Measurements from ENCODE around the gene GFPT1. TPM values are rescaled to one million over a fixed set of nuclear protein-coding genes. Genes with fewer than 3 reads are reported as not detected.

Gene GFPT1
- total RNA-seq, 5 donors from 2014 or later (not counting 1 experiment from before 2014, with no cell fraction given): 14.9 to 22.1 (median 19.8) TPM

DNA sequence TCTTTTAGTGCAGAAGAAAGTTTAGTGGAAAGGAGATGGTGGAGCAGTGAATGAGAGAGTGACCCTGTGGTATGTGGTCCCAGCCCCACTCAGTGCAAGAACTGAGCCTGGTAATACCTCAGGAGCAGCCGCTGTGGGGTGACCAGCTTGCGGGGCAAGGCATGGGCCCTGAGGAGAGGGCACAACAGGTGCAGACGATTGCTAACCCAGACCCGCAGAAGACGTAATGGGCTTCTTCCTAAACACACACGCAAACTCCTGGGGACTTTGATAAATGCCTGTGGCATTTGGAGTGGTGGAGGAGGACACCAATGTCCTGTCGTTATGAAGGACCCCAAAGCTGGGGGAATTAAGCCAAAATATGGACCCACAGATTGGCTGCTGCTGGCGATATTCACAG, 78.7 kb downstream of the GFPT1 start:
- Histone ChIP-seq H3K36me3 (ENCODE audit: control insufficient read depth in 2 of 2, extremely low read depth in 1 of 2, insufficient read depth in 1 of 2, low read length in 1 of 2) (no peaks in the 10 kb centered on the region), H3K4me1 (ENCODE audit: control insufficient read depth in 1 of 2, extremely low read depth in 1 of 2, insufficient read depth in 2 of 2, low read length in 2 of 2) (peaks cover 4 to 27% of the 10 kb centered on the region in 2 experiments), H3K27ac (ENCODE audit: low read length) (no peak overlapping the region), H3K9me3 (no peaks in the 10 kb centered on the region), H3K27me3 (replicated peaks in 1 of 2; ENCODE audit: control insufficient read depth in 2 of 2, extremely low read depth in 1 of 2, insufficient read depth in 2 of 2, low read length in 1 of 2) (peaks cover 2 to 43% of the 10 kb centered on the region in 2 experiments), H3K4me3 (ENCODE audit: control insufficient read depth in 1 of 2, extremely low read depth in 1 of 2, low read length in 1 of 2) (no peak overlapping the region)
- ChIA-PET CTCF (no interaction called here), POLR2A (interaction anchor here in 1 of 2 donors (0.6 kb wide), 1 partner anchor 1760 kb away, joined by 4 read pairs; the partner anchor contains the start of gene NAGK)
- H3K4me1 Mint-ChIP-seq: peaks cover 17 to 35% (median 31%) of the 10 kb centered on the region in 3 donors
- H3K36me3 Mint-ChIP-seq: peaks cover 6% of the 10 kb centered on the region
- DNase-seq (no peak), ATAC-seq (replicated peaks in 1 of 4) (no peak)
- 89% methylated on average over 1 of the region's 8 CpGs for WGBS (ENCODE audit: insufficient coverage)
- peaks cover 17 to 22% of the 10 kb centered on the region in 2 donors for H3K27me3 Mint-ChIP-seq
- H3K4me3 Mint-ChIP-seq: peak overlapping the region in 2 of 3 donors; percentile 74 to 76
- peaks cover 4 to 7% (median 4%) of the 10 kb centered on the region in 3 donors for H3K9me3 Mint-ChIP-seq
- H3K27ac Mint-ChIP-seq: no peak overlapping the region

- DNase-seq (no peak), ATAC-seq (replicated peaks in 1 of 4) (no peak)
- no peak overlapping the region for H3K27ac Mint-ChIP-seq
- H3K4me1 Mint-ChIP-seq: peaks cover 17 to 35% (median 31%) of the 10 kb centered on the region in 3 donors
- peaks cover 0 to 4% (median 0%) of the 10 kb centered on the region in 3 donors for H3K9me3 Mint-ChIP-seq
- Histone ChIP-seq H3K4me3 (ENCODE audit: control insufficient read depth in 1 of 2, extremely low read depth in 1 of 2, low read length in 1 of 2) (peak overlapping the region; percentile 56 to 81), H3K9me3 (no peaks in the 10 kb centered on the region), H3K4me1 (ENCODE audit: control insufficient read depth in 1 of 2, extremely low read depth in 1 of 2, insufficient read depth in 2 of 2, low read length in 2 of 2) (peaks cover 4 to 27% of the 10 kb centered on the region in 2 experiments), H3K36me3 (ENCODE audit: control insufficient read depth in 2 of 2, extremely low read depth in 1 of 2, insufficient read depth in 1 of 2, low read length in 1 of 2) (no peaks in the 10 kb centered on the region), H3K27ac (ENCODE audit: low read length) (no peak overlapping the region), H3K27me3 (replicated peaks in 1 of 2; ENCODE audit: control insufficient read depth in 2 of 2, extremely low read depth in 1 of 2, insufficient read depth in 2 of 2, low read length in 1 of 2) (peaks cover 7 to 43% of the 10 kb centered on the region in 2 experiments)
- H3K36me3 Mint-ChIP-seq: no peaks in the 10 kb centered on the region
- H3K27me3 Mint-ChIP-seq: peaks cover 22 to 25% of the 10 kb centered on the region in 2 donors
- H3K4me3 Mint-ChIP-seq: peak overlapping the region; percentile 71 to 76 (median 74)
- POLR2A ChIA-PET: no interaction called here
- WGBS (ENCODE audit: insufficient coverage): 76% methylated on average over 8 of the region's 17 CpGs
- CTCF ChIA-PET: interaction anchor here in 1 of 2 donors (1.1 kb wide), 1 partner anchor 364 kb away, joined by 3 read pairs; no protein-coding TSS in a partner anchor
Observed at GRCh38 chr2:69307579-69308064, 79.4 kb downstream of the GFPT1 start.

- ATAC-seq (replicated peaks in 1 of 4) (peak; percentile 82 to 88 (median 88)), DNase-seq (peak; percentile 28 to 73 (median 51))
- Histone ChIP-seq H3K4me3 (ENCODE audit: control insufficient read depth in 1 of 2, extremely low read depth in 1 of 2, low read length in 1 of 2) (peak overlapping the region; percentile 56 to 81), H3K4me1 (ENCODE audit: control insufficient read depth in 1 of 2, extremely low read depth in 1 of 2, insufficient read depth in 2 of 2, low read length in 2 of 2) (peaks cover 4 to 27% of the 10 kb centered on the region in 2 experiments), H3K27me3 (replicated peaks in 1 of 2; ENCODE audit: control insufficient read depth in 2 of 2, extremely low read depth in 1 of 2, insufficient read depth in 2 of 2, low read length in 1 of 2) (peaks cover 7 to 45% of the 10 kb centered on the region in 2 experiments), H3K9me3 (no peaks in the 10 kb centered on the region), H3K36me3 (ENCODE audit: control insufficient read depth in 2 of 2, extremely low read depth in 1 of 2, insufficient read depth in 1 of 2, low read length in 1 of 2) (no peaks in the 10 kb centered on the region), H3K27ac (ENCODE audit: low read length) (no peak overlapping the region)
- peaks cover 17 to 35% (median 31%) of the 10 kb centered on the region in 3 donors for H3K4me1 Mint-ChIP-seq
- H3K27ac Mint-ChIP-seq: no peak overlapping the region
- H3K4me3 Mint-ChIP-seq: peak overlapping the region; percentile 71 to 76 (median 74)
- WGBS (ENCODE audit: insufficient coverage): under 1% methylated on average over 51 of the region's 61 CpGs
- peaks cover 0 to 4% (median 0%) of the 10 kb centered on the region in 3 donors for H3K9me3 Mint-ChIP-seq
- H3K36me3 Mint-ChIP-seq: no peaks in the 10 kb centered on the region
- H3K27me3 Mint-ChIP-seq: peaks cover 27 to 28% of the 10 kb centered on the region in 2 donors
- ChIA-PET POLR2A (no interaction called here), CTCF (interaction anchor here in 1 of 2 donors (0.6 to 1.1 kb wide), 4 partner anchors 79 to 1119 kb away, joined by 3 to 7 read pairs (median 4); no protein-coding TSS in a partner anchor)
Observed at GRCh38 chr2:69306822-69307578, 80.0 kb downstream of the GFPT1 start.

GRCh38 chr2:69306393-69306821, 80.6 kb downstream of the GFPT1 start:
- 1% methylated on average over 27 of the region's 31 CpGs for WGBS (ENCODE audit: insufficient coverage)
- H3K27ac Mint-ChIP-seq: no peak overlapping the region
- H3K4me1 ChIP-seq (ENCODE audit: control insufficient read depth in 1 of 2, extremely low read depth in 1 of 2, insufficient read depth in 2 of 2, low read length in 2 of 2): peaks cover 4 to 27% of the 10 kb centered on the region in 2 experiments
- H3K36me3 Mint-ChIP-seq: no peaks in the 10 kb centered on the region
- H3K9me3 Mint-ChIP-seq: peaks cover 0 to 4% (median 0%) of the 10 kb centered on the region in 3 donors
- H3K27ac ChIP-seq (ENCODE audit: low read length): no peak overlapping the region
- H3K27me3 ChIP-seq (replicated peaks in 1 of 2; ENCODE audit: control insufficient read depth in 2 of 2, extremely low read depth in 1 of 2, insufficient read depth in 2 of 2, low read length in 1 of 2): peaks cover 7 to 47% of the 10 kb centered on the region in 2 experiments
- peaks cover 17 to 35% (median 31%) of the 10 kb centered on the region in 3 donors for H3K4me1 Mint-ChIP-seq
- peak overlapping the region; percentile 71 to 76 (median 73) for H3K4me3 Mint-ChIP-seq
- no peak for DNase-seq
- H3K27me3 Mint-ChIP-seq: peaks cover 28% of the 10 kb centered on the region in 2 donors
- no peaks in the 10 kb centered on the region for H3K9me3 ChIP-seq
- no peaks in the 10 kb centered on the region for H3K36me3 ChIP-seq (ENCODE audit: control insufficient read depth in 2 of 2, extremely low read depth in 1 of 2, insufficient read depth in 1 of 2, low read length in 1 of 2)
- no peak for ATAC-seq (replicated peaks in 1 of 4)
- peak overlapping the region; percentile 56 to 81 for H3K4me3 ChIP-seq (ENCODE audit: control insufficient read depth in 1 of 2, extremely low read depth in 1 of 2, low read length in 1 of 2)
- CTCF ChIA-PET: interaction anchor here in 1 of 2 donors (0.6 to 1.1 kb wide), 5 partner anchors 79 to 1118 kb away, joined by 3 to 7 read pairs (median 3); partner anchors contain the start of genes APLF and FBXO48
- POLR2A ChIA-PET: no interaction called here

DNA sequence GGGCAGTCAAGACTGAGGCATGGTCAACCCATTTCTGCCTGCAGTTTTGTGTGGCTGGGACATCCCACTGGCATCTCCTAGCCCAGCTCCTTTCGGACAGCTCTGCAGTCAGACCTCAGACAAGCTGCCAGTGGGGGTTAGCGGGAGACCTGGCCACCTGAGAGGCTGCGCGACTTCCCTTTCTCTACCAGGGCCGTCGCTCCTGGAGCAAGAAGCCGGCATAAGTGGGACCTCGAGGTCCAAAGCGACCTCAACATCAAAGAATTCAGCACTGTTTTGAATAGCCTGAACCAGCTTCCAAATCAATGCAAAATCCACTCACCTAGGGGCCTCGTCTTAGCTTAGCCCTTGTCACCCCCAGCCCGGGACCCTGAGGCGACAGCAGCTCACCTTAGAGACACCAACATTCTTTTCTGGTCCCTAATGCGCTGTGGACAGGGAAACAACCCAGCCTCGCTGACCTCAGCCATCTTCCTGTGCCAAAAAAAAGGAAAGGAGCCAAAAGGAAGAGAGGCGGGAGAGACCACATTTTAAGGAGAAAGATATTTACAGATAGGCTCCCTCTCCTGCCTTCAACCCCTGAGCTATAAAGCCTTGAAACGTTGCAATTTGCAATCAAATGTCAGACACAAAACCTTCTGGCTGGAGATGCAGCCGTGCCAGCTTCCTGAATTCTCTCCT, 81.2 kb downstream of the GFPT1 start:
- POLR2A ChIA-PET: no interaction called here
- H3K4me1 Mint-ChIP-seq: peaks cover 17 to 35% (median 31%) of the 10 kb centered on the region in 3 donors
- CTCF ChIA-PET: interaction anchor here (0.6 to 1.0 kb wide), 4 partner anchors 800 to 867 kb away, joined by 3 to 7 read pairs (median 4); partner anchors contain the start of genes APLF (in 2 of the 2) and FBXO48 (in 2 of the 2)
- H3K27me3 Mint-ChIP-seq: peaks cover 28 to 29% of the 10 kb centered on the region in 2 donors
- no peaks in the 10 kb centered on the region for H3K36me3 Mint-ChIP-seq
- peaks cover 4 to 27% of the 10 kb centered on the region in 2 experiments for H3K4me1 ChIP-seq (ENCODE audit: control insufficient read depth in 1 of 2, extremely low read depth in 1 of 2, insufficient read depth in 2 of 2, low read length in 2 of 2)
- H3K9me3 ChIP-seq: no peaks in the 10 kb centered on the region
- 57% methylated on average over 12 of the region's 17 CpGs for WGBS (ENCODE audit: insufficient coverage)
- no peak for DNase-seq
- H3K36me3 ChIP-seq (ENCODE audit: control insufficient read depth in 2 of 2, extremely low read depth in 1 of 2, insufficient read depth in 1 of 2, low read length in 1 of 2): no peaks in the 10 kb centered on the region
- no peak overlapping the region for H3K27ac Mint-ChIP-seq
- H3K4me3 Mint-ChIP-seq: peak overlapping the region; percentile 68 to 76 (median 73)
- H3K9me3 Mint-ChIP-seq: peaks cover 0 to 4% (median 0%) of the 10 kb centered on the region in 3 donors
- ATAC-seq (replicated peaks in 1 of 4): no peak
- H3K27me3 ChIP-seq (replicated peaks in 1 of 2; ENCODE audit: control insufficient read depth in 2 of 2, extremely low read depth in 1 of 2, insufficient read depth in 2 of 2, low read length in 1 of 2): peaks cover 7 to 47% of the 10 kb centered on the region in 2 experiments
- no peak overlapping the region for H3K27ac ChIP-seq (ENCODE audit: low read length)
- peak overlapping the region in 1 of 2 donors; percentile 81 for H3K4me3 ChIP-seq (ENCODE audit: control insufficient read depth in 1 of 2, extremely low read depth in 1 of 2, low read length in 1 of 2)

Data from T-cell (primary cell).